NCI-H2227 treated with DMSO at 0.1 percent for 48 hours (cell line): Measurements from ENCODE around the gene RECQL5.
"Not testable (repeated sequence)": the region's sequence is repeated elsewhere in the genome, so short reads cannot be mapped to it uniquely, and the experiment has no call there.

ENCODE experiments used
- DNase-seq: peaks from one replicate; lab custom pipeline; 2025; lab: John Stamatoyannopoulos, UW

RECQL5 gene

GRCh38 chr17:75591722-75592302 lies 75.1 kb downstream of the RECQL5 start:
- DNase-seq: no peak

GRCh38 chr17:75590849-75591721 lies 75.9 kb downstream of the RECQL5 start:
- no peak for DNase-seq

GRCh38 chr17:75590314-75590761 lies 76.6 kb downstream of the RECQL5 start:
- no peak for DNase-seq

- DNase-seq: no peak
Observed at GRCh38 chr17:75589919-75590303, 77.0 kb downstream of the RECQL5 start.

DNA sequence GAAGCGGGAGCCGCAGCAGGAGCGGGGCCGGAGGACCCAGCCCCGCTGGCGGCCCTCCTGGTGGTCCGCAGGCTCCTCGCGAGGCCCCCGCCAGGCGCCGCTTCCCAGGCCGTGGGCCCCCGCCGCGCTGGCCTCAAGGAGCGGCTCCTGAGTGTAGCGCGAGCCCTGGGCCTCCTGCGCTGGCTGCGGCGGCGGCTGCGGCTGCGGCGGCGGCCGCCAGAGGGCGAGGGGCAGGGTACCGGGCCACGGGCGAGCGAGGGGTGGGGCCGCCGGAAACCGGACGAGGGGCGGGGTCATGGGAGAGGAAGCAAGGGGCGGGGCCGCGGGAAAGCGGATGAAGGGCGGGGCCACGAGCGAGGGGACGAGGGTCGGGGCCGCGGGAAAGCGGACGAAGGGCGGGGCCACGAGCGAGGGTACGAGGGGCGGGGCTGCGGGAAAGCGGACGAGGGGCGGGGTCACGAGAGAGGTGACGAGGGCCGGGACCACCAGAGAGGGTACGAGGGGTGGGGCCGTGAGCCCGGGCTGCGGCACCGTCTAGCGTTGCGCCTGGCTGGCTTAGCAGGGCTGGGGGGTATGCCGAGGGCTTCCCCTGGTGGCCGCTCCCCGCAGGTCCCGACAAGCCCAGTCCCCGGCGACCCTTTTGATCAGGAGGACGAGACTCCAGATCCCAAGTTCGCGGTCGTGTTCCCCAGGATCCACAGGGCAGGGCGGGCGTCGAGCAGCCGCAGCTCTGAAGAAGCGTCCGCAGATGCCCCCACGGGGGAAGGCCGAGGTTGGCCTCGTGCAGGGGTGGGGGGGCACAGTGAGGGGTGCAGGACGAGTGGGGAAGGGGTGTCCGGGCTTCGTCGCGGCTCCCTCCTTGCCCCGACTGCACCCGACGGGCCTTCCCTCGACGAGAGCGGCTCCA lies 77.7 kb downstream of the RECQL5 start:
- peak; percentile 89 for DNase-seq

DNA sequence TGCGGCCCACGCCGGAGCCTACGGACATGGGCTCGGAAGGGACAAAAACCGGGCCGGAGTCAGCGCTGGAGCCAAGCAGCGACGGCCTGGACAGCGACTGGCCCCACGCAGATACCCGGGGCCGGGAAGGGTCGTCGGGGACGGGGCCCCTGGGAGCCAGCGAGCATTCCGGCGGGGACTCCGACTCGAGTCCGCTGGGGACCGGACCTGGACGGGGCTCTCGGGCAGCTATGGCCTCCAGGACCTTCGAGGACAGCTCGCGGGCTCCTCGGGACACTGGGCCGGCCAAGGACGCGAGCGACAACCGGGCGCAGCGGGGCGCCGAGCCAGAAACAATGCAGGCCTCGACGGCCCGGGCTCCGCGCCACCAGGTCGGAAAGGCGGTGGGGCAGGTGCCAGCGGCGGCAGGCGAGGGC lies 78.3 kb downstream of the RECQL5 start:
- no peak for DNase-seq

- DNase-seq: no peak
Observed at GRCh38 chr17:75587675-75588595, 79.0 kb downstream of the RECQL5 start, which contains the start of gene MYO15B. TSS of gene MYO15B (plus strand) at chr17:75587800. CDS start at chr17:75588058, 258 bp downstream.

DNA sequence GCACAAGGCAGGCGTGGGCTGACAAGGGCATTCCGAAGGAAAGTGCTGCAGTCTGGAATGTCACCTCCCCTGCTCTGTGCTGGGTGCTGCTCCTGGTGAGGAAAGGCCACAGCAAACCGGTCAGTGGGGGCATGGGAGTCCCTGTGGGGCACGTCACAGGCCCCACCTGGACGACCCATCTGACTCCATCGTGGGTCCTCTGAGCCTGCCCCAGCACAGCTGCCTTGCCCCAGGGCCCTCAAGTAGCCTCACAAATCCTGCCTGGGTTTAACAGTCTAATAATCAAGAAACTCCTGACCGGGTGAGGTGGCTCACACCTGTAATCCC lies 82.1 kb downstream of the RECQL5 start:
- DNase-seq: no peak

DNA sequence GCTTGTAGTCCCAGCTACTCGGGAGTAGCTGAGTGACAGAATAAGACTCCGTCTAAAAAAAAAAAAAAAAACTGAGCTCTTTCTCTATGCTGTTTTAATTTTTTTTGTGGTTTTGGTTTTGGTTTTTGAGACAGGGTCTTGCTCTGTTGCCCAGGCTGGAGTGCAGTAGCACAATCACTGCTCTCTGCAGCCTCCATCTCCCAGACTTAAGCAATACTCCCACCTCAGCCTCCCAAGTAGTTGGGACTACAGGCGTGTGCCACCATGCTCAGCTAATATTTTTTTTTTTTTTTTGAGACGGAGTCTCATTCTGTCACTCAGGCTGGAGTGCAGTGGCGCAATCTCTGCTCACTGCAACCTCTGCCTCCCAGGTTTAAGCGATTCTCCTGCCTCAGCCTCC lies 83.8 kb downstream of the RECQL5 start:
- DNase-seq: not testable (repeated sequence)

GRCh38 chr17:75581121-75581725 lies 85.7 kb downstream of the RECQL5 start:
- not testable (repeated sequence) for DNase-seq
